Endometrial microvascular endothelial cells (primary cell): Measurements from ENCODE around the gene ROBO4. TPM values are rescaled to one million over a fixed set of nuclear protein-coding genes. Genes with fewer than 3 reads are reported as not detected.

ENCODE experiments used
- in situ Hi-C: cut with HindIII; loops from 2 replicates; pipeline ENCODE4 v1.10.0; 2017; ENCODE audit warnings: low sequenced_read_pairs, low pct_unique_long_range_greater_than_20kb; ENCODE audit errors: inconsistent ontology term
- total RNA-seq: library from RNA; depleted of rRNA; stranded (reverse); fragments of >200 nt; gene quantifications from one replicate; pipeline ENCODE4 v1.2.3, GENCODE V29; 2015; ENCODE audit errors: inconsistent ontology term

The ROBO4 gene
- total RNA-seq, 1 donor from 2014 or later, result 430 TPM

GRCh38 chr11:124892750-124893454 lies 4.8 kb downstream of the ROBO4 start:
- in situ Hi-C loops, result no loop called here

- in situ Hi-C loops, result no loop called here
These were observed 5.5 kb downstream of the ROBO4 start for GRCh38 chr11:124892146-124892545.

GRCh38 chr11:124891373-124891861 lies 6.2 kb downstream of the ROBO4 start:
- in situ Hi-C loops, result no loop called here

GRCh38 chr11:124890683-124891372 lies 6.8 kb downstream of the ROBO4 start:
- in situ Hi-C loops, result no loop called here

- in situ Hi-C loops, result no loop called here
These were observed 7.5 kb downstream of the ROBO4 start for GRCh38 chr11:124890151-124890550.

GRCh38 chr11:124889191-124890091 lies 8.2 kb downstream of the ROBO4 start:
- in situ Hi-C loops, result no loop called here

GRCh38 chr11:124887667-124888013 lies 10.0 kb downstream of the ROBO4 start:
- in situ Hi-C loops, result no loop called here

- in situ Hi-C loops, result no loop called here
These were observed 10.5 kb downstream of the ROBO4 start for GRCh38 chr11:124886978-124887666.

GRCh38 chr11:124886476-124886875 lies 11.2 kb downstream of the ROBO4 start:
- in situ Hi-C loops, result no loop called here

GRCh38 chr11:124884869-124885479 lies 12.7 kb downstream of the ROBO4 start:
- in situ Hi-C loops, result no loop called here

GRCh38 chr11:124884340-124884739 lies 13.3 kb downstream of the ROBO4 start:
- in situ Hi-C loops, result no loop called here

GRCh38 chr11:124882339-124883071 lies 15.2 kb downstream of the ROBO4 start:
- in situ Hi-C loops, result no loop called here

GRCh38 chr11:124880958-124881357 lies 16.7 kb downstream of the ROBO4 start:
- in situ Hi-C loops, result no loop called here

- in situ Hi-C loops, result no loop called here
These were observed 17.4 kb downstream of the ROBO4 start for GRCh38 chr11:124880290-124880611.

- in situ Hi-C loops, result no loop called here
These were observed 18.0 kb downstream of the ROBO4 start for GRCh38 chr11:124879493-124880289.

- in situ Hi-C loops, result no loop called here
These were observed 18.7 kb downstream of the ROBO4 start for GRCh38 chr11:124878759-124879492.
